ENCODE results near the gene HGFAC.
"Not testable (repeated sequence)": the region's sequence is repeated elsewhere in the genome, so short reads cannot be mapped to it uniquely, and the experiment has no call there.

Gene HGFAC

GRCh38 chr4:3449574-3450534 lies 8.1 kb downstream of the HGFAC start:
- Histone ChIP-seq H3K36me3 (no peaks in the 10 kb centered on the region), H3K27me3 (peaks cover 9% of the 10 kb centered on the region), H3K27ac (no peak overlapping the region), H3K9me3 (no peaks in the 10 kb centered on the region), H3K4me3 (ENCODE audit: low read depth in 1 of 2, low read length in 1 of 2) (no peak overlapping the region), H3K4me1 (ENCODE audit: control insufficient read depth in 1 of 2, insufficient read depth in 1 of 2, low read depth in 1 of 2, low read length in 1 of 2) (no peaks in the 10 kb centered on the region)
- no peak for TF ChIP-seq CTCF (IDR thresholded peaks at IDR 0.05)

GRCh38 chr4:3450643-3451042 lies 8.9 kb downstream of the HGFAC start:
- H3K36me3 ChIP-seq = no peaks in the 10 kb centered on the region
- H3K4me3 ChIP-seq (ENCODE audit: low read depth in 1 of 2, low read length in 1 of 2) = no peak overlapping the region
- peaks cover 9% of the 10 kb centered on the region for H3K27me3 ChIP-seq
- no peak for TF ChIP-seq CTCF (IDR thresholded peaks at IDR 0.05)
- H3K4me1 ChIP-seq (ENCODE audit: control insufficient read depth in 1 of 2, insufficient read depth in 1 of 2, low read depth in 1 of 2, low read length in 1 of 2) = no peaks in the 10 kb centered on the region
- no peak overlapping the region for H3K27ac ChIP-seq
- no peaks in the 10 kb centered on the region for H3K9me3 ChIP-seq

- Histone ChIP-seq H3K27ac (no peak overlapping the region), H3K27me3 (peaks cover 9% of the 10 kb centered on the region), H3K4me1 (ENCODE audit: control insufficient read depth in 1 of 2, insufficient read depth in 1 of 2, low read depth in 1 of 2, low read length in 1 of 2) (no peaks in the 10 kb centered on the region), H3K36me3 (no peaks in the 10 kb centered on the region), H3K9me3 (no peaks in the 10 kb centered on the region), H3K4me3 (ENCODE audit: low read depth in 1 of 2, low read length in 1 of 2) (no peak overlapping the region)
- TF ChIP-seq CTCF (IDR thresholded peaks at IDR 0.05) = no peak
Observed at GRCh38 chr4:3451956-3452355, 10.2 kb downstream of the HGFAC start.

GRCh38 chr4:3452376-3452775 lies 10.6 kb downstream of the HGFAC start:
- H3K4me3 ChIP-seq (ENCODE audit: low read depth in 1 of 2, low read length in 1 of 2) = no peak overlapping the region

GRCh38 chr4:3455596-3455995 lies 13.8 kb downstream of the HGFAC start:
- H3K4me3 ChIP-seq (ENCODE audit: low read depth in 1 of 2, low read length in 1 of 2); H3K27me3 ChIP-seq; H3K27ac ChIP-seq: not testable (repeated sequence)

More at GRCh38 chr4:3452376-3452775, 10.6 kb downstream of the HGFAC start:
- H3K27ac ChIP-seq = no peak overlapping the region
- no peak for TF ChIP-seq CTCF (IDR thresholded peaks at IDR 0.05)
- no peaks in the 10 kb centered on the region for H3K36me3 ChIP-seq
- H3K9me3 ChIP-seq = no peaks in the 10 kb centered on the region
- peaks cover 9% of the 10 kb centered on the region for H3K27me3 ChIP-seq
- no peaks in the 10 kb centered on the region for H3K4me1 ChIP-seq (ENCODE audit: control insufficient read depth in 1 of 2, insufficient read depth in 1 of 2, low read depth in 1 of 2, low read length in 1 of 2)

GRCh38 chr4:3458371-3458770 lies 16.6 kb downstream of the HGFAC start:
- Histone ChIP-seq H3K9me3 (no peaks in the 10 kb centered on the region), H3K27ac (no peak overlapping the region), H3K36me3 (no peaks in the 10 kb centered on the region), H3K27me3 (peaks cover 36% of the 10 kb centered on the region), H3K4me1 (ENCODE audit: control insufficient read depth in 1 of 2, insufficient read depth in 1 of 2, low read depth in 1 of 2, low read length in 1 of 2) (no peaks in the 10 kb centered on the region), H3K4me3 (ENCODE audit: low read depth in 1 of 2, low read length in 1 of 2) (no peak overlapping the region)
- no peak for TF ChIP-seq CTCF (IDR thresholded peaks at IDR 0.05)

More at GRCh38 chr4:3455596-3455995, 13.8 kb downstream of the HGFAC start:
- not testable (repeated sequence) for H3K36me3 ChIP-seq; H3K9me3 ChIP-seq; H3K4me1 ChIP-seq (ENCODE audit: control insufficient read depth in 1 of 2, insufficient read depth in 1 of 2, low read depth in 1 of 2, low read length in 1 of 2)

- H3K36me3 ChIP-seq; H3K27ac ChIP-seq; H3K9me3 ChIP-seq; H3K4me1 ChIP-seq (ENCODE audit: control insufficient read depth in 1 of 2, insufficient read depth in 1 of 2, low read depth in 1 of 2, low read length in 1 of 2); H3K4me3 ChIP-seq (ENCODE audit: low read depth in 1 of 2, low read length in 1 of 2): not testable (repeated sequence)
- H3K27me3 ChIP-seq = peaks cover 44% of the 10 kb centered on the region
Observed at GRCh38 chr4:3459156-3459555, 17.4 kb downstream of the HGFAC start.

Data from neutrophil (primary cell).